ENCODE data around the gene PRMT1. TPM values are rescaled to one million over a fixed set of nuclear protein-coding genes. Genes with fewer than 3 reads are reported as not detected.

The PRMT1 gene
- polyA plus RNA-seq, 4 donors: 196 to 239 (median 211) TPM

GRCh38 chr19:49651029-49651819 is 25.8 kb upstream of the PRMT1 start:
- DNase-seq (ENCODE audit: low read depth in 4 of 4, low spot score in 3 of 4): no peak

DNA sequence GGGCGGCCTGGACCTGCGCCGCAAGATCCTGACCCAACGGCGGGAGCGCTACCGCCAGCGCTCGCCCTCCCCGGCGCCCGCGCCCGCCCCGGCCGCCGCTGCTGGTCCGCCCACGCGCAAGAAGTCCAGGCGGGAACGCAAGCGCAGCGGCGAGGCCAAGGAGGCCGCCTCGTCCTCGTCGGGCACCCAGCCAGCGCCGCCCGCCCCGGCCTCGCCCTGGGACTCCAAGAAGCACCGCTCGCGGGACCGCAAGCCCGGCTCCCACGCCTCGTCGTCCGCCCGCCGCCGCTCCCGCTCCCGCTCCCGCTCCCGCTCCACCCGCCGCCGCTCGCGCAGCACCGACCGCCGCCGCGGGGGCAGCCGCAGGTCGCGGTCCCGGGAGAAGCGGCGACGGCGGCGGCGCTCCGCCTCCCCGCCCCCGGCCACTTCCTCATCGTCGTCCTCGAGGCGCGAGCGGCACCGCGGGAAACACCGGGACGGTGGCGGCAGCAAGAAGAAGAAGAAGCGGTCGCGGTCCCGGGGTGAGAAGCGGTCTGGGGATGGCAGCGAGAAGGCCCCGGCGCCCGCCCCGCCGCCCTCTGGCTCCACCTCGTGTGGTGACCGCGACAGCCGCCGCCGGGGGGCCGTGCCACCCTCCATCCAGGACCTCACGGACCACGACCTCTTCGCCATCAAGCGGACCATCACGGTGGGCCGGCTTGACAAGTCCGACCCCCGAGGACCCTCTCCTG is 25.1 kb upstream of the PRMT1 start:
- DNase-seq (ENCODE audit: low read depth in 4 of 4, low spot score in 3 of 4): no peak

GRCh38 chr19:49652551-49653465 is 24.3 kb upstream of the PRMT1 start:
- DNase-seq (ENCODE audit: low read depth in 4 of 4, low spot score in 3 of 4): no peak

DNA sequence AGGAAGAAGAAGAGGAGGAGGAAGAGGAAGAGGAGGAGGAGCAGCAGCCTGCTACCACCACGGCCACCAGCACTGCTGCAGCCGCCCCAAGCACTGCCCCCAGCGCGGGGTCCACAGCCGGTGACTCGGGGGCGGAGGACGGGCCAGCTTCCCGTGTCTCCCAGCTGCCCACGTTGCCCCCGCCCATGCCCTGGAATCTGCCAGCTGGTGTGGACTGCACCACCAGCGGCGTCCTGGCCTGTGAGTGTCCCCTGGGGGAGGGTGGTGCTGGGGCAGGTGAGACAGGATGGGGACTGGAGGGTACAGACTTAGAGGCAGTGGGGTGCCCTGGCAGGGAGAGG is 23.6 kb upstream of the PRMT1 start:
- DNase-seq (ENCODE audit: low read depth in 4 of 4, low spot score in 3 of 4): no peak

- no peak for DNase-seq (ENCODE audit: low read depth in 4 of 4, low spot score in 3 of 4)
Measured at GRCh38 chr19:49654581-49654980, 22.5 kb upstream of the PRMT1 start.

DNA sequence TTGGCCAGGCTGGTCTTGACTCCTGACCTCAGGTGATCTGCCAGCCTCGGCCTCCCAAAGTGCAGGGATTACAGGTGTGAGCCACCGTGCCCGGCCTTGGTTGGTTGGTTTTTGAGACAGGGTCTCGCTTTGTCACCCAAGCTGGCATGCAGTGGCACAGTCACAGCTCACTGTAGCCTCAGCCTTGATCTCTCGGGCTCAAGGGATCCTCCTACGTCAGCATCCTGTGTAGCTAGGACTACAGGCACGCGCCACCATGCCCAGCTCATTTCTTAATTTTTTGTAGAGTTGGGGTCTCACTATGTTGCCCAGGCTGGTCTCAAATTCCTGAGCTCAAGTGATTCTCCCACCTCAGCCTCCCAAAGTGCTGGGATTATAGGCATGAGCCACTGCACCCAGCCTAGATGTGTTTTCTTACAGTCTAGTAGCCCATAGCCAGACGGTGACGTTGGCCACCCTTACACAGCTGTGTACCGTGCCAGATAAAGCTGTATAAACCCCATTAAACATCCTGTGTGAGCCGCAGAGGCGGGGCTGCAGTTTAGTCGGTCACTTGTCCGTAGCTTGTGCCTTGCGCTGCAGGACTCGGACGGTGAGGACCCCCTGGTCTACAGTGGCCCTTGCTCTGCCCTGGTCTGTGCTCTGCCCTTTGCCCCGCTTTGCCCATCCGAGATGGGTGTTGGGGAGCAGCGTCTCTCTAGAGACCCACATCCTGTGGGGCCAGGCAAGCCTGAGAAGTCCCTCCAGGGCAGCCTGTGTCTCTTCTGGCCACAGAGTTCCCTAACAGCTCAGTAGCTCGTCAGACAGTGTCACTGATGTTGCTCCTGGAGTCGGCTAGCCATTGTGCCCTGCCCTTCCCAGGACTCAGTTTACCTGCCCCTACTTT is 21.3 kb upstream of the PRMT1 start:
- DNase-seq (ENCODE audit: low read depth in 4 of 4, low spot score in 3 of 4): no peak

- DNase-seq (ENCODE audit: low read depth in 4 of 4, low spot score in 3 of 4): no peak
Measured at GRCh38 chr19:49656456-49657109, 20.5 kb upstream of the PRMT1 start.

GRCh38 chr19:49657493-49658138 is 19.5 kb upstream of the PRMT1 start:
- no peak for DNase-seq (ENCODE audit: low read depth in 4 of 4, low spot score in 3 of 4)

- DNase-seq (ENCODE audit: low read depth in 4 of 4, low spot score in 3 of 4): no peak
Measured at GRCh38 chr19:49658139-49658517, 18.9 kb upstream of the PRMT1 start.

DNA sequence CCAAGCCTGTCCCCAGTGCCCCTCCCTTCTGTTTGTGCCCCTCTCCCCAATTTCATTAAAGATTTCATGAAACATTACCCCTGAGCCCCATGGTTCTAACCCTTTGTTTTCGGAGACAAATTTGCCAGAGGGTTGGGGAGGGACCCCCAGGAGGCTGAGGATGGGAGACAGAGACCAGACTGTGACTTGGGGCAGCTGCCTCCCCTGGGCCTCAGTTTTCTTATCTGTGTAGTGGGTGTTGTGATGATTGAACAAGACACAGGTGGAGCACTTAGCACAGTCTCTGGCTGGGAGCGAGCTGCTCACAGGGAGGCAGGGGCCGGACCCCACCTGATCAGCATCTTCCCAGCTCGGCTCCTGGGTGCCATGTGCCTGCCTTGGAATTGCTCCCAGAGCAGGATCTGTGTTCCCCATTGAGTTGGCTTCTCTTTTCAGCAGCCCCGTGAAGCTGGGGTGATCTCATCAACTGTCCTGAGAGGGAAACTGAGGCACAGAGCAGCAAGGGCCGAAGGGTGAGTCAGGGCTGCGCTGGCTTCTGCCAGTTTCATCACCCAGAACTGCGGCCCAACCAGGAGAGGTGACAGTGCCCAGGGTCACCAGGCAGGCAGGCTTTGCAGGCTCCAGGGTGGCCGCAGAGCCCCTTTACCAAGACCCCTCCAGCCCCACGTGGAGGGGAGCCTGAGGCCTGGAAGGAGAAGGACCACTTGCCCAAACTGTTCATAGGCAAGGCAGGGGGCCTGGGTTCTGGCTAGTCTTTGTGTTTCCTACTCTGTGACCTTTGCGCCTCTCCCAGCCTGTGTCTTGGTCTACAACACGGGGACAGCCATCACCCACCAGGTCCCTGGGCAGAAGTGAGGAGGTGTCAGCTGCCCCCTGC is 18.3 kb upstream of the PRMT1 start:
- no peak for DNase-seq (ENCODE audit: low read depth in 4 of 4, low spot score in 3 of 4)

- no peak for DNase-seq (ENCODE audit: low read depth in 4 of 4, low spot score in 3 of 4)
Measured at GRCh38 chr19:49660338-49660961, 16.6 kb upstream of the PRMT1 start.

- no peak for DNase-seq (ENCODE audit: low read depth in 4 of 4, low spot score in 3 of 4)
Measured at GRCh38 chr19:49662011-49662410, 15.1 kb upstream of the PRMT1 start.

DNA sequence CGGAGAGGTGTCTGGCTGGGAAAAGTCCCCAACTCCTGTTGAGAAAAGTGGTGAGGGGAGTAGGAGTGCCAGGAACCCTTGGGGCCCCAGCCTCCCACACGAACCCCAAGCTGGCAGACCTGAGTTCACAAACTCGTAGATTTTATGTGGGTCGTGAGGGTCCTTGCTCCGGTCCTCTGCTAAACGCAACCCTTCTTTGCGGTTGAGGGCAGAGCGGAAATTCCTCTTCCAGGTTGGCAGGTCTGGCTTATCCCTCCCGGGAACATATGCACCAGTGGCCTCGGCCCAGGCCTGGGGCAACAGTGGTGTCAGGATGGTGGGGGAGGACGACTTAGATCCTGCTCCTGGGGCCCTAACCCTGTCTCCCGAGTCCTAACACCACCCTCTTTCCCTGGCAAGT is 13.8 kb upstream of the PRMT1 start:
- DNase-seq (ENCODE audit: low read depth in 4 of 4, low spot score in 3 of 4): no peak

DNA sequence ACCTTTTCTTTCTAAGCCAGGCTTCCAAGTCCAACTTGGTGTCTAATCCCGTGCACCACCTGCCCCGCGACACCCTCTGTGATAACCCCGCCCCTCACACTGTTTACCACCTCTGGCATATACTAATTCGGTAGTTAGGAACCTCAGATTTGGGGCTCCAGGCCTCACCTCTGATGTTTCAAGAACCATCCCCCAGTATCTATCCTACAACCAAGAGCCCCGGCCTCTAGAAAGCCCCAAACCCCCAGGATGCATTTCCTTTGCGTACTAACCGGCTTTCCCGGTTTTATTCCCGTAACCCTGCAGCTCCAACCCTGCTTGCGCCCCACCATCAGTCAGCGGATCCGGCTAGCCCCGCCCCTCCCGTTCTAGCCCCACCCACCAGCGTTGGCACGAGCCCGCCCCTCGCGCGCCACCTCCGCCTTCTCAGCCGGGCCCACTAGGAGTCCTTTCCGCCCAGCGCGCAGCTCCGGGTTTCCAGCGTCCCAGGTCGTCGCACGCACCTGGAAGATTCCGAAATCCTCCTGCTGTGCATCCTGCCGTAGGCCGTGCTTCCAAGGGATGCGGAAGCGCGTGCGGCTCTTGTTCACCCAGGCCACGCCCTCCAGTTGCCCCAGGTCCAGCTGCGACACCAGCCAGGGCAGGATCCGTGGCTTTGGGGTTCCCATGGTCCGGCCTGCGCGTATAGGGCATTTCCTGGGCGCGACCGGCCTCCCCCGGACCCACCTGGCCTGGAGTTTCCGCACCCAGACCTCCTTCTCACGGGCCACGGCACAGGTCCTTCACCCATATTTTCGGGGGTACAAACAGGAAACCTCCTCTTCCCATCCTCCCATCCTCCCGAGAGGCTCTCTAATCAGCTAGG is 12.7 kb upstream of the PRMT1 start:
- no peak for DNase-seq (ENCODE audit: low read depth in 4 of 4, low spot score in 3 of 4)

DNA sequence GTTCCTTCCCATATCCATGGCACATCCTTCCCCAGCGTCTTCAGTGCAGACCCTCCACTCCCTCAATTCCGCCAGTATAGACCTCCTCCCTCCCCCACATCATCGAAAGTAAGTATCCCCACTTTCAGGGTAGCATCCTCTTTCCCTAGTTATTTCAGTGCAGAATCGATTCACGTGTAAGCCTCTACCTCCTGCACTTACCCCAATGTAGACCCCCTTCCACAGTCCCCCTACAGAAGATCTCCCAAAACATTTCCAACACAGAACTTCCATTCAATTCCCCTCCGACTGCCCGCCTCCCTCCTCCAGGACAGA is 12.1 kb upstream of the PRMT1 start:
- no peak for DNase-seq (ENCODE audit: low read depth in 4 of 4, low spot score in 3 of 4)

DNA sequence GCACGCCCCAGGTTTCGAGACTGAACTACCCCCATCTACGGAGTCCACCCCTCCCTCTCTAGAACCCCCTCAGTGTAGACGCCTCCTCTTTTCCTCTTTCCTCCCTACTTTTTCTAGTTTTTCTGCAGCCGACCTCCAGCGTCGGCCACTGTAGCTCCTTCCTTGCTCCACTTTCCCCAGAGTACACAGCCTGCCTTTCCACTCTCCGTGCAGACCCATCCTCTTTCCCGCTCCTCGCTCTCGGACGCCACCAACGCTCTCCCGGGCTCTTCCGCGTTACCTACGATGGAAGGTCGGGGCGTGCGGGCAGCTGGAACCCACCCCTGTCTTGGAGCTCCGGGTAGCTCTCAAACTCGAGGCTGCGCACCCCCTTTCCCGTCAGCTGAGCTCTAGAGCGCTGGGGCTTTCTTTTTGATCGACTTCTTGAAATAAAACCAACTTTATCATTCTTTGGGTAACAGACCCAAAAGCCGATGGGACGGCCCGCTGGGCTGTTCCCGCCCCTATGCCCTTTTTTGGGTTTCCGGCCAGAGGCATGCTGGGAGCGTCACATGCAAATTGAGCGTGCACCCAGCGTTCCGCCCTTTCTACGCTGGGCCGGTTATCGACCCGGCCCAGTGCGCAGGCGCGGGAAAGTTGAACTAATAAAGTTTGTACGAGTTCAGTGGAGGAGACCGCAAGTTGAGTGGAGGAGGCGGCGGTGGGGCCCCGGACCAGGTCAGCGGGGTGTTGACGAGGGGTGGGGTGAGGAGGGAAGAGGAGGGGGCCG is 11.5 kb upstream of the PRMT1 start, which contains the start of the genes BCL2L12 and IRF3:
Gene BCL2L12 (plus strand): TSS at position 583 of the 769 bp plus-strand sequence. CDS start 760 bp downstream, outside the sequence.
Gene IRF3 (minus strand): TSS at position 507 of the 769 bp plus-strand sequence. CDS start 1,019 bp downstream, outside the sequence.
- peak; percentile 93 to 96 (median 96) for DNase-seq (ENCODE audit: low read depth in 4 of 4, low spot score in 3 of 4)
